ENCODE data around the gene CNKSR3.
A peak's percentile ranks its signal among the peaks of the same experiment; 100 is the strongest.

The CNKSR3 gene

GRCh38 chr6:154510144-154510905, at the start of gene CNKSR3:
CNKSR3 (minus strand) TSS chr6:154510685; CDS start chr6:154510114, 571 bp downstream.
- peak within 1 kb of the TSS; percentile 97 for H3K4me3 ChIP-seq (ENCODE audit: low read depth, low read length)
- in situ Hi-C loops (cut with HindIII; ENCODE audit: low sequenced_read_pairs): no loop called here
- DNase-seq (ENCODE audit: low read depth): peak; percentile 88
- peak; percentile 12 for TF ChIP-seq CTCF (IDR thresholded peaks at IDR 0.05; ENCODE audit: low read depth, low read length, missing control alignments)

- no peak for DNase-seq (ENCODE audit: low read depth)
- in situ Hi-C loops (cut with HindIII; ENCODE audit: low sequenced_read_pairs): no loop called here
- H3K4me3 ChIP-seq (ENCODE audit: low read depth, low read length): no peak overlapping the region
- TF ChIP-seq CTCF (IDR thresholded peaks at IDR 0.05; ENCODE audit: low read depth, low read length, missing control alignments): no peak
These were observed 48.5 kb upstream of the CNKSR3 start for GRCh38 chr6:154558984-154559383.

- no peak overlapping the region for H3K4me3 ChIP-seq (ENCODE audit: low read depth, low read length)
- no peak for TF ChIP-seq CTCF (IDR thresholded peaks at IDR 0.05; ENCODE audit: low read depth, low read length, missing control alignments)
- no peak for DNase-seq (ENCODE audit: low read depth)
- in situ Hi-C loops (cut with HindIII; ENCODE audit: low sequenced_read_pairs): no loop called here
These were observed 48.0 kb upstream of the CNKSR3 start for GRCh38 chr6:154558513-154558912.

- no peak for TF ChIP-seq CTCF (IDR thresholded peaks at IDR 0.05; ENCODE audit: low read depth, low read length, missing control alignments)
- DNase-seq (ENCODE audit: low read depth): peak; percentile 13
- H3K4me3 ChIP-seq (ENCODE audit: low read depth, low read length): no peak overlapping the region
- in situ Hi-C loops (cut with HindIII; ENCODE audit: low sequenced_read_pairs): no loop called here
These were observed 44.7 kb upstream of the CNKSR3 start for GRCh38 chr6:154555073-154555677.

- no peak for DNase-seq (ENCODE audit: low read depth)
- no peak overlapping the region for H3K4me3 ChIP-seq (ENCODE audit: low read depth, low read length)
- no peak for TF ChIP-seq CTCF (IDR thresholded peaks at IDR 0.05; ENCODE audit: low read depth, low read length, missing control alignments)
- in situ Hi-C loops (cut with HindIII; ENCODE audit: low sequenced_read_pairs): no loop called here
These were observed 44.0 kb upstream of the CNKSR3 start for GRCh38 chr6:154554491-154554890.

GRCh38 chr6:154550779-154551178, 40.3 kb upstream of the CNKSR3 start:
- no peak overlapping the region for H3K4me3 ChIP-seq (ENCODE audit: low read depth, low read length)
- DNase-seq (ENCODE audit: low read depth): no peak
- in situ Hi-C loops (cut with HindIII; ENCODE audit: low sequenced_read_pairs): no loop called here
- no peak for TF ChIP-seq CTCF (IDR thresholded peaks at IDR 0.05; ENCODE audit: low read depth, low read length, missing control alignments)
